ENCODE measurements around the gene HOXD13.
A peak's percentile ranks its signal among the peaks of the same experiment; 100 is the strongest.

Gene HOXD13

DNA sequence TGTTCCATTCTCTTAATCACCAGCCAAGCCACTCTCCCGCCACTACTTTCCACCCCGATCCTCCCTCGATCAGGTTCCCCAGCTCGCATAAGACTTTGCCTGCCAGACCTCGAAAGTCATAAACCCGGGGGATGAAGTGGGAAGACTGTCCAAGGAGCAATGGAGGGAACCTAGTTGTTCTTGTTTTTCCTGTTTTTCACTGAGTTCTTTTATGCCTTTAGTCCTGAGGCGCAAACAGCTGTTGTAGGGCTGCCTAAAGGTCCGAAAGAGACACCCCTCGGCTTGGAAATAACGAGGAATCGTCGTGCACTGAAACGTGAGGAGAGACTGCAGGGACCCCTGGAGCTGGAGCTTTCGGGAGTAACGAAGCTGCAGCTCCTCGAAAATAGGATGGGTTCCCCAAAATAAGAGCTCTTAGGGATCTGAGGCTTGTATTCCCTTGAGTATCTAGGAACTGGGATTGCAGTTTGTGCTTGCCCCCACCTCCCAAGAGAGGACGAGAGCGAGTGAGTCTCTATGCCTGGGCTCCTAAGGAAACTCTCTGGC lies 5.4 kb downstream of the HOXD13 start:
- no peak for TF ChIP-seq TOX (CRISPR knock-in tag; IDR thresholded peaks at IDR 0.05; ENCODE audit: borderline replicate concordance)
- no peak for TF ChIP-seq ZFP3 (CRISPR knock-in tag; IDR thresholded peaks at IDR 0.05)
- no peak for TF ChIP-seq PPARA (CRISPR knock-in tag; IDR thresholded peaks at IDR 0.05; ENCODE audit: borderline replicate concordance)
- TF ChIP-seq BACH2 (CRISPR knock-in tag; IDR thresholded peaks at IDR 0.05; ENCODE audit: borderline replicate concordance), result no peak
- TF ChIP-seq, protein P1, sequence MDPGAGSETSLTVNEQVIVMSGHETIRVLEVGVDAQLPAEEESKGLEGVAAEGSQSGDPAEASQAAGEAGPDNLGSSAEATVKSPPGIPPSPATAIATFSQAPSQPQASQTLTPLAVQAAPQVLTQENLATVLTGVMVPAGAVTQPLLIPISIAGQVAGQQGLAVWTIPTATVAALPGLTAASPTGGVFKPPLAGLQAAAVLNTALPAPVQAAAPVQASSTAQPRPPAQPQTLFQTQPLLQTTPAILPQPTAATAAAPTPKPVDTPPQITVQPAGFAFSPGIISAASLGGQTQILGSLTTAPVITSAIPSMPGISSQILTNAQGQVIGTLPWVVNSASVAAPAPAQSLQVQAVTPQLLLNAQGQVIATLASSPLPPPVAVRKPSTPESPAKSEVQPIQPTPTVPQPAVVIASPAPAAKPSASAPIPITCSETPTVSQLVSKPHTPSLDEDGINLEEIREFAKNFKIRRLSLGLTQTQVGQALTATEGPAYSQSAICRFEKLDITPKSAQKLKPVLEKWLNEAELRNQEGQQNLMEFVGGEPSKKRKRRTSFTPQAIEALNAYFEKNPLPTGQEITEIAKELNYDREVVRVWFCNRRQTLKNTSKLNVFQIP (CRISPR knock-in tag; IDR thresholded peaks at IDR 0.05; ENCODE audit: borderline replicate concordance, low read depth), result no peak
- TF ChIP-seq ZNF565 (CRISPR knock-in tag; conservative IDR thresholded peaks at IDR 0.05; ENCODE audit: low read depth), result no peak
- TF ChIP-seq, protein P2, sequence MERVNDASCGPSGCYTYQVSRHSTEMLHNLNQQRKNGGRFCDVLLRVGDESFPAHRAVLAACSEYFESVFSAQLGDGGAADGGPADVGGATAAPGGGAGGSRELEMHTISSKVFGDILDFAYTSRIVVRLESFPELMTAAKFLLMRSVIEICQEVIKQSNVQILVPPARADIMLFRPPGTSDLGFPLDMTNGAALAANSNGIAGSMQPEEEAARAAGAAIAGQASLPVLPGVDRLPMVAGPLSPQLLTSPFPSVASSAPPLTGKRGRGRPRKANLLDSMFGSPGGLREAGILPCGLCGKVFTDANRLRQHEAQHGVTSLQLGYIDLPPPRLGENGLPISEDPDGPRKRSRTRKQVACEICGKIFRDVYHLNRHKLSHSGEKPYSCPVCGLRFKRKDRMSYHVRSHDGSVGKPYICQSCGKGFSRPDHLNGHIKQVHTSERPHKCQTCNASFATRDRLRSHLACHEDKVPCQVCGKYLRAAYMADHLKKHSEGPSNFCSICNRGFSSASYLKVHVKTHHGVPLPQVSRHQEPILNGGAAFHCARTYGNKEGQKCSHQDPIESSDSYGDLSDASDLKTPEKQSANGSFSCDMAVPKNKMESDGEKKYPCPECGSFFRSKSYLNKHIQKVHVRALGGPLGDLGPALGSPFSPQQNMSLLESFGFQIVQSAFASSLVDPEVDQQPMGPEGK (CRISPR knock-in tag; IDR thresholded peaks at IDR 0.05; ENCODE audit: borderline replicate concordance), result no peak
- TF ChIP-seq ZC3H10 (CRISPR knock-in tag; IDR thresholded peaks at IDR 0.05), result no peak
- TF ChIP-seq TCF4 (CRISPR knock-in tag; IDR thresholded peaks at IDR 0.05; ENCODE audit: borderline replicate concordance), result no peak
- no peak for TF ChIP-seq ZFP30 (CRISPR knock-in tag; IDR thresholded peaks at IDR 0.05)
- TF ChIP-seq ARNTL (CRISPR knock-in tag; IDR thresholded peaks at IDR 0.05; ENCODE audit: borderline replicate concordance, low read depth), result no peak
- TF ChIP-seq, protein P3, sequence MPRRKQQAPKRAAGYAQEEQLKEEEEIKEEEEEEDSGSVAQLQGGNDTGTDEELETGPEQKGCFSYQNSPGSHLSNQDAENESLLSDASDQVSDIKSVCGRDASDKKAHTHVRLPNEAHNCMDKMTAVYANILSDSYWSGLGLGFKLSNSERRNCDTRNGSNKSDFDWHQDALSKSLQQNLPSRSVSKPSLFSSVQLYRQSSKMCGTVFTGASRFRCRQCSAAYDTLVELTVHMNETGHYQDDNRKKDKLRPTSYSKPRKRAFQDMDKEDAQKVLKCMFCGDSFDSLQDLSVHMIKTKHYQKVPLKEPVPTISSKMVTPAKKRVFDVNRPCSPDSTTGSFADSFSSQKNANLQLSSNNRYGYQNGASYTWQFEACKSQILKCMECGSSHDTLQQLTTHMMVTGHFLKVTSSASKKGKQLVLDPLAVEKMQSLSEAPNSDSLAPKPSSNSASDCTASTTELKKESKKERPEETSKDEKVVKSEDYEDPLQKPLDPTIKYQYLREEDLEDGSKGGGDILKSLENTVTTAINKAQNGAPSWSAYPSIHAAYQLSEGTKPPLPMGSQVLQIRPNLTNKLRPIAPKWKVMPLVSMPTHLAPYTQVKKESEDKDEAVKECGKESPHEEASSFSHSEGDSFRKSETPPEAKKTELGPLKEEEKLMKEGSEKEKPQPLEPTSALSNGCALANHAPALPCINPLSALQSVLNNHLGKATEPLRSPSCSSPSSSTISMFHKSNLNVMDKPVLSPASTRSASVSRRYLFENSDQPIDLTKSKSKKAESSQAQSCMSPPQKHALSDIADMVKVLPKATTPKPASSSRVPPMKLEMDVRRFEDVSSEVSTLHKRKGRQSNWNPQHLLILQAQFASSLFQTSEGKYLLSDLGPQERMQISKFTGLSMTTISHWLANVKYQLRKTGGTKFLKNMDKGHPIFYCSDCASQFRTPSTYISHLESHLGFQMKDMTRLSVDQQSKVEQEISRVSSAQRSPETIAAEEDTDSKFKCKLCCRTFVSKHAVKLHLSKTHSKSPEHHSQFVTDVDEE (CRISPR knock-in tag; IDR thresholded peaks at IDR 0.05), result no peak
- TF ChIP-seq ZNF70 (CRISPR knock-in tag; IDR thresholded peaks at IDR 0.05), result no peak
- TF ChIP-seq SNAI2 (CRISPR knock-in tag; IDR thresholded peaks at IDR 0.05), result no peak
- TF ChIP-seq ZNF8 (CRISPR knock-in tag; IDR thresholded peaks at IDR 0.05), result no peak
- TF ChIP-seq CSDC2 (CRISPR knock-in tag; IDR thresholded peaks at IDR 0.05), result no peak
- no peak for TF ChIP-seq ESRRG (CRISPR knock-in tag; IDR thresholded peaks at IDR 0.05)
- TF ChIP-seq, protein P4, sequence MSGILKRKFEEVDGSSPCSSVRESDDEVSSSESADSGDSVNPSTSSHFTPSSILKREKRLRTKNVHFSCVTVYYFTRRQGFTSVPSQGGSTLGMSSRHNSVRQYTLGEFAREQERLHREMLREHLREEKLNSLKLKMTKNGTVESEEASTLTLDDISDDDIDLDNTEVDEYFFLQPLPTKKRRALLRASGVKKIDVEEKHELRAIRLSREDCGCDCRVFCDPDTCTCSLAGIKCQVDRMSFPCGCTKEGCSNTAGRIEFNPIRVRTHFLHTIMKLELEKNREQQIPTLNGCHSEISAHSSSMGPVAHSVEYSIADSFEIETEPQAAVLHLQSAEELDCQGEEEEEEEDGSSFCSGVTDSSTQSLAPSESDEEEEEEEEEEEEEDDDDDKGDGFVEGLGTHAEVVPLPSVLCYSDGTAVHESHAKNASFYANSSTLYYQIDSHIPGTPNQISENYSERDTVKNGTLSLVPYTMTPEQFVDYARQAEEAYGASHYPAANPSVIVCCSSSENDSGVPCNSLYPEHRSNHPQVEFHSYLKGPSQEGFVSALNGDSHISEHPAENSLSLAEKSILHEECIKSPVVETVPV (CRISPR knock-in tag; IDR thresholded peaks at IDR 0.05), result no peak
- no peak for TF ChIP-seq RARB (CRISPR knock-in tag; IDR thresholded peaks at IDR 0.05)
- no peak for TF ChIP-seq ISL1 (CRISPR knock-in tag; IDR thresholded peaks at IDR 0.05)
- ATAC-seq, result peak; percentile 5

DNA sequence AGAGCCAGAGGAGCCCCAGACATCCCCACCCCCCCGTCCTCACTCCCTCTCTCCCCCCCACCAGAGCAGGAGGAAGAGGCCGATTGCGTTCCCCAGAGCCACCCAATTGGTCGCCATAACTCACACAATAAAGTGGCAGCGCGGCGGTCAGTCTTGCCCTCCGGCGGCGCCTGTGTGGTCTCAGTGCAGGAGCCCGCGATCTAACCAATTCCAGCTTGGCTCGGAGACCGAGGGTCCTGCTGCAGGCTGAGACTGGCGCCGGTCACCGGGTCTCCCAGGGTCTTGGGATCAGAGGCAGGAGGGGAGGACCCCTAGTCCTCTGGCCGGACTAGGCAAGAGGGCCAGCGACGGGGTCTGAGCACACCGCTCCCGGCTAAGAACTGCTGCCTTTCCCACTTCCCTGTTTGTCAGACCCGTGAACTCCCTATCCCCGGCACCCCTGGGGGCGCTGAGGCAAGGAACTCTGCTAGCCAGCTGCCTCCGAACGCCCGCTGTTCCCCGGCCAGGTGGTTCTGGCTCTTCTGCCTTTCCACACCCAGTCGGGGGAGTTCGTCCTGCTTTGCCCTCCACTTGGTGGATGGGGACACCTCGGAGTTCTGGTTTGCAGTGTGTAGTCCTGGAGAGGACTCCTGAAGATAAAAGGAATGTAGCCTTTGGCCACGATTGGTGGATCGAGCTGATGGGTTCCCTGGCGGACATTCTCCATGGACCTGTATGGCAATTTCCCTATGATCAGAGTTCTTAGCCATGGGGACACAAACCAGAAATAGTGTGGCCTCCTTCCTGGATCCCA lies 6.0 kb downstream of the HOXD13 start:
- peak; percentile 23 for ATAC-seq
- TF ChIP-seq RARB (CRISPR knock-in tag; IDR thresholded peaks at IDR 0.05), result no peak
- no peak for TF ChIP-seq ZNF8 (CRISPR knock-in tag; IDR thresholded peaks at IDR 0.05)
- TF ChIP-seq ZFP3 (CRISPR knock-in tag; IDR thresholded peaks at IDR 0.05), result no peak
- TF ChIP-seq TCF4 (CRISPR knock-in tag; IDR thresholded peaks at IDR 0.05; ENCODE audit: borderline replicate concordance), result no peak
- TF ChIP-seq ESRRG (CRISPR knock-in tag; IDR thresholded peaks at IDR 0.05), result no peak
- TF ChIP-seq, protein P3 (CRISPR knock-in tag; IDR thresholded peaks at IDR 0.05), result no peak
- TF ChIP-seq, protein P2 (CRISPR knock-in tag; IDR thresholded peaks at IDR 0.05; ENCODE audit: borderline replicate concordance), result no peak
- TF ChIP-seq ZNF565 (CRISPR knock-in tag; conservative IDR thresholded peaks at IDR 0.05; ENCODE audit: low read depth), result no peak
- no peak for TF ChIP-seq BACH2 (CRISPR knock-in tag; IDR thresholded peaks at IDR 0.05; ENCODE audit: borderline replicate concordance)
- no peak for TF ChIP-seq GLIS3 (CRISPR knock-in tag; IDR thresholded peaks at IDR 0.05)
- no peak for TF ChIP-seq ZC3H10 (CRISPR knock-in tag; IDR thresholded peaks at IDR 0.05)
- TF ChIP-seq TOX (CRISPR knock-in tag; IDR thresholded peaks at IDR 0.05; ENCODE audit: borderline replicate concordance), result no peak
- TF ChIP-seq ISL1 (CRISPR knock-in tag; IDR thresholded peaks at IDR 0.05), result no peak
- no peak for TF ChIP-seq CSDC2 (CRISPR knock-in tag; IDR thresholded peaks at IDR 0.05)
- no peak for TF ChIP-seq PPARA (CRISPR knock-in tag; IDR thresholded peaks at IDR 0.05; ENCODE audit: borderline replicate concordance)
